GM23338 (cell line): ENCODE results near the gene CRK. TPM values are rescaled to one million over a fixed set of nuclear protein-coding genes. Genes with fewer than 3 reads are reported as not detected.

ENCODE experiments used
- ATAC-seq: fragments of 200-7000 bp; cut with Tn5 transposase; 3 replicates; pipeline ENCODE4 v1.9.1; 2020
- DNase-seq: peaks from one replicate; pipeline ENCODE4 v3.0.0-alpha.2; 2015; ENCODE audit warnings: low spot score
- H2AFZ ChIP-seq: fragments of 200-600 bp; sonication (generic); 2 replicates; pipeline ENCODE4 v1.8.0; 2016; ENCODE audit warnings: antibody characterized with exemption, mild to moderate bottlenecking, moderate library complexity
- H3F3A ChIP-seq: fragments of 200-600 bp; sonication (generic); replicated peaks from 2 replicates; pipeline ENCODE4 v1.8.0; 2017; ENCODE audit warnings: antibody characterized with exemption, mixed run types, low read depth
- H3K27ac ChIP-seq: fragments of 200-600 bp; sonication (generic); 2 replicates; pipeline ENCODE4 v1.6.1; 2016; ENCODE audit warnings: low read depth
- H3K27me3 ChIP-seq: fragments of 200-600 bp; sonication (generic); 2 replicates; pipeline ENCODE4 v1.8.0; 2016; ENCODE audit warnings: mild to moderate bottlenecking, mixed run types, moderate library complexity; ENCODE audit not compliant: insufficient read depth
- H3K36me3 ChIP-seq: fragments of 200-600 bp; sonication (generic); 2 replicates; pipeline ENCODE4 v1.8.0; 2016; ENCODE audit warnings: mild to moderate bottlenecking; ENCODE audit not compliant: insufficient read depth
- H3K4me1 ChIP-seq: fragments of 200-600 bp; sonication (generic); 2 replicates; pipeline ENCODE4 v1.8.0; 2016; ENCODE audit warnings: mild to moderate bottlenecking, moderate library complexity; ENCODE audit not compliant: insufficient read depth
- H3K4me2 ChIP-seq: fragments of 200-600 bp; sonication (generic); 2 replicates; pipeline ENCODE4 v1.7.1; 2017; ENCODE audit warnings: mixed run types
- H3K4me3 ChIP-seq: fragments of 200-600 bp; sonication (generic); 2 replicates; pipeline ENCODE4 v1.6.1; 2016; ENCODE audit warnings: mixed run types
- H3K79me2 ChIP-seq: fragments of 200-600 bp; sonication (generic); replicated peaks from 2 replicates; pipeline ENCODE4 v1.8.0; 2017; ENCODE audit warnings: mild to moderate bottlenecking; ENCODE audit not compliant: insufficient read depth
- H3K9me2 ChIP-seq: fragments of 200-600 bp; sonication (generic); 2 replicates; pipeline ENCODE4 v1.8.0; 2017; ENCODE audit not compliant: insufficient read depth
- H4K20me1 ChIP-seq: fragments of 200-600 bp; sonication (generic); replicated peaks from 2 replicates; pipeline ENCODE4 v1.8.0; 2017; ENCODE audit warnings: mild to moderate bottlenecking; ENCODE audit not compliant: insufficient read depth
- H3K27ac Mint-ChIP-seq: 2 replicates; pipeline ENCODE4 v1.8.0; 2020; ENCODE audit warnings: inconsistent platforms, mild to moderate bottlenecking, moderate library complexity, mixed read lengths
- H3K27me3 Mint-ChIP-seq: 3 replicates; pipeline ENCODE4 v1.8.0; 2022; ENCODE audit warnings: low read depth, mild to moderate bottlenecking, moderate library complexity, mixed read lengths, inconsistent platforms; ENCODE audit not compliant: insufficient read depth, poor library complexity
- H3K36me3 Mint-ChIP-seq: 3 replicates; pipeline ENCODE4 v1.8.0; 2021; ENCODE audit warnings: low read depth, mild to moderate bottlenecking, inconsistent platforms, moderate library complexity, mixed read lengths
- H3K4me1 Mint-ChIP-seq: 3 replicates; pipeline ENCODE4 v1.8.0; 2020; ENCODE audit warnings: mild to moderate bottlenecking, inconsistent platforms, mixed read lengths
- H3K4me3 Mint-ChIP-seq: 3 replicates; pipeline ENCODE4 v1.8.0; 2021; ENCODE audit warnings: moderate library complexity, mild to moderate bottlenecking, inconsistent platforms, mixed read lengths
- H3K9me3 Mint-ChIP-seq: 3 replicates; pipeline ENCODE4 v1.8.0; 2020; ENCODE audit warnings: moderate library complexity, mild to moderate bottlenecking, inconsistent platforms, mixed read lengths
- EZH2 ChIP-seq: fragments of 200-600 bp; sonication (generic); IDR thresholded peaks from one replicate; pipeline ENCODE4 v1.8.0; 2017; ENCODE audit warnings: antibody characterized with exemption, mild to moderate bottlenecking, low read depth; ENCODE audit not compliant: unreplicated experiment
- EZH2phosphoT487 ChIP-seq: fragments of 200-600 bp; sonication (generic); IDR thresholded peaks from one replicate; pipeline ENCODE4 v1.8.1; 2018; ENCODE audit warnings: antibody characterized with exemption; ENCODE audit not compliant: unreplicated experiment
- JUNB ChIP-seq: IDR thresholded peaks from one replicate; pipeline ENCODE4 v1.6.1; 2016; ENCODE audit warnings: antibody characterized with exemption; ENCODE audit not compliant: unreplicated experiment
- NANOG ChIP-seq: IDR thresholded peaks from 2 replicates; pipeline ENCODE4 v1.6.1; 2016; ENCODE audit warnings: antibody characterized with exemption, borderline replicate concordance
- POLR2AphosphoS5 ChIP-seq: IDR thresholded peaks from 2 replicates; pipeline ENCODE4 v1.6.1; 2016; ENCODE audit warnings: antibody characterized with exemption, low read depth
- STAT1 ChIP-seq: IDR thresholded peaks from one replicate; pipeline ENCODE4 v1.6.1; 2016; ENCODE audit warnings: antibody characterized with exemption; ENCODE audit not compliant: unreplicated experiment
- ZNF114 ChIP-seq: fragments of 250-450 bp; sonication (Bioruptor Pico); IDR thresholded peaks from 2 replicates; pipeline ENCODE4 v1.5.0; 2020; ENCODE audit warnings: mild to moderate bottlenecking, moderate library complexity
- ZNF331 ChIP-seq: fragments of 250-450 bp; sonication (Bioruptor Pico); IDR thresholded peaks from 2 replicates; pipeline ENCODE4 v1.5.0; 2020; ENCODE audit warnings: low read depth, mild to moderate bottlenecking, moderate library complexity
- polyA plus RNA-seq: library from polyadenylated mRNA; unstranded; fragments of >200 nt; fragmentation: Nextera tagmentation; extraction: Ambion mirVana; gene quantifications from 2 replicates; pipeline ENCODE4 v1.2.1, GENCODE V29; 2016
- total RNA-seq: library from RNA; depleted of rRNA; stranded (reverse); fragments of >200 nt; shearing (Covaris generic); gene quantifications from 2 replicates; pipeline ENCODE4 v1.2.3, GENCODE V29; 2014
- TF ChIP-seq, protein P1 (sequence below): IDR thresholded peaks from one replicate; pipeline ENCODE4 v1.6.1; 2018; ENCODE audit warnings: antibody characterized with exemption; ENCODE audit not compliant: unreplicated experiment
- TF ChIP-seq, protein P2 (sequence below): IDR thresholded peaks from 2 replicates; pipeline ENCODE4 v1.6.1; 2016; ENCODE audit warnings: antibody characterized with exemption
- TF ChIP-seq, protein P3 (sequence below), 2 experiments: fragments of 200-600 bp in 1 of 2; sonication (generic) in 1 of 2; conservative IDR thresholded peaks; 2 replicates each; pipeline versions ENCODE4 v1.5.1 to v1.6.1; 2016 to 2017; ENCODE audit warnings: antibody characterized with exemption in 2 of 2, low read depth in 2 of 2, mild to moderate bottlenecking in 2 of 2, moderate library complexity in 1 of 2

CRK gene
- total and polyA plus RNA-seq, 2 experiments from 2014 or later: 32.6 to 59.8 TPM

DNA sequence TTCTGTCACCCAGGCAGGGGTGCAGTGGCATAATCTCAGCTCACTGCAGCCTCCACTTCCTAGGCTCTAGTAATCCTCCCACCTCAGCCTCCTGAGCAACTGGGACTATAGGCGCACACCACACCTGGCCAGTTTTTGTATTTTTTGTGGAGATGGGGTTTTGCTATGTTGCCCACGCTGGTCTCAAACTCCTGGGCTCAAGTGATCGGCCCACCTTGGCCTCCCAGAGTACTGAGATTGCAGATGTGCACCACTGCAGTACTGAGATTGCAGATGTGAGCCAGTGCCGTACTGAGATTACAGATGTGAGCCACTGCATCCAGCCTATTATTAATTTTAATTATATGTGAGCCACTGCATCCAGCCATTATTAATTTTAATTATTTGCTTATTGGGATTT lies 13.8 kb downstream of the CRK start:
- H3K4me1 Mint-ChIP-seq: peaks cover 2% of the 10 kb centered on the region; the same call in 1 of the 3 replicates
- no peak overlapping the region for H3K27ac Mint-ChIP-seq
- Histone ChIP-seq H3K4me2 (no peak overlapping the region), H3K4me3 (no peak overlapping the region), H3K4me1 (no peaks in the 10 kb centered on the region), H4K20me1 (peaks cover 61% of the 10 kb centered on the region), H3K27ac (no peak overlapping the region), H3K9me2 (no peaks in the 10 kb centered on the region), H3K36me3 (no peaks in the 10 kb centered on the region), H2AFZ (no peak overlapping the region), H3K27me3 (no peaks in the 10 kb centered on the region), H3F3A (peaks cover 10% of the 10 kb centered on the region; the same call in 1 of the 2 replicates), H3K79me2 (peaks cover 100% of the 10 kb centered on the region)
- peaks cover 9% of the 10 kb centered on the region for H3K36me3 Mint-ChIP-seq
- no peaks in the 10 kb centered on the region for H3K9me3 Mint-ChIP-seq
- no peak for ATAC-seq
- no peak for DNase-seq
- TF ChIP-seq, protein P1, sequence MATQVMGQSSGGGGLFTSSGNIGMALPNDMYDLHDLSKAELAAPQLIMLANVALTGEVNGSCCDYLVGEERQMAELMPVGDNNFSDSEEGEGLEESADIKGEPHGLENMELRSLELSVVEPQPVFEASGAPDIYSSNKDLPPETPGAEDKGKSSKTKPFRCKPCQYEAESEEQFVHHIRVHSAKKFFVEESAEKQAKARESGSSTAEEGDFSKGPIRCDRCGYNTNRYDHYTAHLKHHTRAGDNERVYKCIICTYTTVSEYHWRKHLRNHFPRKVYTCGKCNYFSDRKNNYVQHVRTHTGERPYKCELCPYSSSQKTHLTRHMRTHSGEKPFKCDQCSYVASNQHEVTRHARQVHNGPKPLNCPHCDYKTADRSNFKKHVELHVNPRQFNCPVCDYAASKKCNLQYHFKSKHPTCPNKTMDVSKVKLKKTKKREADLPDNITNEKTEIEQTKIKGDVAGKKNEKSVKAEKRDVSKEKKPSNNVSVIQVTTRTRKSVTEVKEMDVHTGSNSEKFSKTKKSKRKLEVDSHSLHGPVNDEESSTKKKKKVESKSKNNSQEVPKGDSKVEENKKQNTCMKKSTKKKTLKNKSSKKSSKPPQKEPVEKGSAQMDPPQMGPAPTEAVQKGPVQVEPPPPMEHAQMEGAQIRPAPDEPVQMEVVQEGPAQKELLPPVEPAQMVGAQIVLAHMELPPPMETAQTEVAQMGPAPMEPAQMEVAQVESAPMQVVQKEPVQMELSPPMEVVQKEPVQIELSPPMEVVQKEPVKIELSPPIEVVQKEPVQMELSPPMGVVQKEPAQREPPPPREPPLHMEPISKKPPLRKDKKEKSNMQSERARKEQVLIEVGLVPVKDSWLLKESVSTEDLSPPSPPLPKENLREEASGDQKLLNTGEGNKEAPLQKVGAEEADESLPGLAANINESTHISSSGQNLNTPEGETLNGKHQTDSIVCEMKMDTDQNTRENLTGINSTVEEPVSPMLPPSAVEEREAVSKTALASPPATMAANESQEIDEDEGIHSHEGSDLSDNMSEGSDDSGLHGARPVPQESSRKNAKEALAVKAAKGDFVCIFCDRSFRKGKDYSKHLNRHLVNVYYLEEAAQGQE: no peak
- TF ChIP-seq JUNB (no peak), ZNF114 (CRISPR knock-in tag) (no peak), POLR2AphosphoS5 (no peak), EZH2phosphoT487 (no peak), ZNF331 (CRISPR knock-in tag) (no peak), NANOG (no peak), STAT1 (no peak), EZH2 (no peak)
- TF ChIP-seq, protein P2, sequence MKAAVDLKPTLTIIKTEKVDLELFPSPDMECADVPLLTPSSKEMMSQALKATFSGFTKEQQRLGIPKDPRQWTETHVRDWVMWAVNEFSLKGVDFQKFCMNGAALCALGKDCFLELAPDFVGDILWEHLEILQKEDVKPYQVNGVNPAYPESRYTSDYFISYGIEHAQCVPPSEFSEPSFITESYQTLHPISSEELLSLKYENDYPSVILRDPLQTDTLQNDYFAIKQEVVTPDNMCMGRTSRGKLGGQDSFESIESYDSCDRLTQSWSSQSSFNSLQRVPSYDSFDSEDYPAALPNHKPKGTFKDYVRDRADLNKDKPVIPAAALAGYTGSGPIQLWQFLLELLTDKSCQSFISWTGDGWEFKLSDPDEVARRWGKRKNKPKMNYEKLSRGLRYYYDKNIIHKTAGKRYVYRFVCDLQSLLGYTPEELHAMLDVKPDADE: no peak
- TF ChIP-seq, protein P3, sequence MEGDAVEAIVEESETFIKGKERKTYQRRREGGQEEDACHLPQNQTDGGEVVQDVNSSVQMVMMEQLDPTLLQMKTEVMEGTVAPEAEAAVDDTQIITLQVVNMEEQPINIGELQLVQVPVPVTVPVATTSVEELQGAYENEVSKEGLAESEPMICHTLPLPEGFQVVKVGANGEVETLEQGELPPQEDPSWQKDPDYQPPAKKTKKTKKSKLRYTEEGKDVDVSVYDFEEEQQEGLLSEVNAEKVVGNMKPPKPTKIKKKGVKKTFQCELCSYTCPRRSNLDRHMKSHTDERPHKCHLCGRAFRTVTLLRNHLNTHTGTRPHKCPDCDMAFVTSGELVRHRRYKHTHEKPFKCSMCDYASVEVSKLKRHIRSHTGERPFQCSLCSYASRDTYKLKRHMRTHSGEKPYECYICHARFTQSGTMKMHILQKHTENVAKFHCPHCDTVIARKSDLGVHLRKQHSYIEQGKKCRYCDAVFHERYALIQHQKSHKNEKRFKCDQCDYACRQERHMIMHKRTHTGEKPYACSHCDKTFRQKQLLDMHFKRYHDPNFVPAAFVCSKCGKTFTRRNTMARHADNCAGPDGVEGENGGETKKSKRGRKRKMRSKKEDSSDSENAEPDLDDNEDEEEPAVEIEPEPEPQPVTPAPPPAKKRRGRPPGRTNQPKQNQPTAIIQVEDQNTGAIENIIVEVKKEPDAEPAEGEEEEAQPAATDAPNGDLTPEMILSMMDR (conservative IDR thresholded peaks at IDR 0.05; ENCODE audit: low read depth in 2 of 2): no peak
- H3K27me3 Mint-ChIP-seq: peaks cover 7% of the 10 kb centered on the region
- H3K4me3 Mint-ChIP-seq: no peak overlapping the region
